Measurements from ENCODE around the gene TACR1.

GRCh38 chr2:75210409-75210808, 11.1 kb upstream of the TACR1 start:
- TF ChIP-seq EZH2phosphoT487 (IDR thresholded peaks at IDR 0.05; ENCODE audit: low read depth, severe bottlenecking, unreplicated experiment) (no peak), EZH2 (IDR thresholded peaks at IDR 0.05; ENCODE audit: borderline replicate concordance) (no peak), CTCF (IDR thresholded peaks at IDR 0.05; ENCODE audit: poor library complexity) (no peak)
